ENCODE results near the gene HBM.

The HBM gene

GRCh38 chr16:133716-134115 lies 32.1 kb upstream of the HBM start:
- no peak overlapping the region for H3K4me3 ChIP-seq (ENCODE audit: low read depth, low read length)
- TF ChIP-seq, protein P1, sequence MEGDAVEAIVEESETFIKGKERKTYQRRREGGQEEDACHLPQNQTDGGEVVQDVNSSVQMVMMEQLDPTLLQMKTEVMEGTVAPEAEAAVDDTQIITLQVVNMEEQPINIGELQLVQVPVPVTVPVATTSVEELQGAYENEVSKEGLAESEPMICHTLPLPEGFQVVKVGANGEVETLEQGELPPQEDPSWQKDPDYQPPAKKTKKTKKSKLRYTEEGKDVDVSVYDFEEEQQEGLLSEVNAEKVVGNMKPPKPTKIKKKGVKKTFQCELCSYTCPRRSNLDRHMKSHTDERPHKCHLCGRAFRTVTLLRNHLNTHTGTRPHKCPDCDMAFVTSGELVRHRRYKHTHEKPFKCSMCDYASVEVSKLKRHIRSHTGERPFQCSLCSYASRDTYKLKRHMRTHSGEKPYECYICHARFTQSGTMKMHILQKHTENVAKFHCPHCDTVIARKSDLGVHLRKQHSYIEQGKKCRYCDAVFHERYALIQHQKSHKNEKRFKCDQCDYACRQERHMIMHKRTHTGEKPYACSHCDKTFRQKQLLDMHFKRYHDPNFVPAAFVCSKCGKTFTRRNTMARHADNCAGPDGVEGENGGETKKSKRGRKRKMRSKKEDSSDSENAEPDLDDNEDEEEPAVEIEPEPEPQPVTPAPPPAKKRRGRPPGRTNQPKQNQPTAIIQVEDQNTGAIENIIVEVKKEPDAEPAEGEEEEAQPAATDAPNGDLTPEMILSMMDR (IDR thresholded peaks at IDR 0.05; ENCODE audit: insufficient read depth, low read depth, low read length, missing control alignments) = no peak
- no peak for DNase-seq (ENCODE audit: low read depth)

DNA sequence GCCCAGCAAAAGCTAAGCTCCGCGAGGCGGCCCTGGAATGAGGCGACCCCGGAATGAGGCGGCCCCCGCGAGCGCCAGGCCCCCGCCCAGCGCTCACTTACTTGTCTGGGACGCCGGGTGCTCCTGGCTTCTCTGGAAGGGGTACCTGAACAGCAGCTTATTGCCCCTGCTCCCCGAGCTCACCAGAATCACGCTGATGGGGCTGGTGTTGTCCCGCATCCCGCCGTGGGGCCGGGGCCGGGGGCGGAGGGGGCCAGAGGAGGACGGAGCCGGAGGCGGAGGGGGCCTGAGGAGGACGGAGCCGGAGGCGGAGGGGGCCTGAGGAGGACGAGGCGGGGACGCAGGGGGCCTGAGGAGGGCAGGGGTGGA lies 27.7 kb upstream of the HBM start:
- peak overlapping the region; percentile 93 for H3K4me3 ChIP-seq (ENCODE audit: low read depth, low read length)
- TF ChIP-seq, protein P1 (IDR thresholded peaks at IDR 0.05; ENCODE audit: insufficient read depth, low read depth, low read length, missing control alignments) = no peak
- peak; percentile 45 for DNase-seq (ENCODE audit: low read depth)

GRCh38 chr16:140175-140857 lies 25.5 kb upstream of the HBM start:
- DNase-seq (ENCODE audit: low read depth) = no peak
- no peak overlapping the region for H3K4me3 ChIP-seq (ENCODE audit: low read depth, low read length)
- TF ChIP-seq, protein P1 (IDR thresholded peaks at IDR 0.05; ENCODE audit: insufficient read depth, low read depth, low read length, missing control alignments) = no peak

GRCh38 chr16:142405-142967 lies 23.3 kb upstream of the HBM start:
- TF ChIP-seq, protein P1 (IDR thresholded peaks at IDR 0.05; ENCODE audit: insufficient read depth, low read depth, low read length, missing control alignments) = no peak
- DNase-seq (ENCODE audit: low read depth) = no peak
- H3K4me3 ChIP-seq (ENCODE audit: low read depth, low read length) = no peak overlapping the region

DNA sequence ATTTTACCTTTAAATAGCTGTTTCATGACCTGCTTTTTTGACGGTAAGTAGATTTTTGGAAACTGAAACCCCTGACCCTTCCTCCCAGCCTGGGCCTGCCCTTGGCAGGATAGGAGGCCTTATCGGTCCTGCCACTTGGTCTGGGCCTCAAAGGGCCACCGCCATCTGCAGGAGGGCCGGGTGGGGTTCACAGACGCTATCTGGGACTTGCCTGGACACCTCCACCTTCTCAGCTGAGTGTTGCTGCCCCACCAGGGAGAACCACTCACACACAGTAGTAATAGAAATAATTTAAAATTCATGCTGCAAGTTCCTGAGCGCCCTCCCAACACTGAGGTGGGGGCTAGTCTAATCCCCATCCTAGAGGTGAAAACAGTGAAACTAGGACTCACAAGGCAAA lies 22.7 kb upstream of the HBM start:
- DNase-seq (ENCODE audit: low read depth) = no peak
- TF ChIP-seq, protein P1 (IDR thresholded peaks at IDR 0.05; ENCODE audit: insufficient read depth, low read depth, low read length, missing control alignments) = no peak

DNA sequence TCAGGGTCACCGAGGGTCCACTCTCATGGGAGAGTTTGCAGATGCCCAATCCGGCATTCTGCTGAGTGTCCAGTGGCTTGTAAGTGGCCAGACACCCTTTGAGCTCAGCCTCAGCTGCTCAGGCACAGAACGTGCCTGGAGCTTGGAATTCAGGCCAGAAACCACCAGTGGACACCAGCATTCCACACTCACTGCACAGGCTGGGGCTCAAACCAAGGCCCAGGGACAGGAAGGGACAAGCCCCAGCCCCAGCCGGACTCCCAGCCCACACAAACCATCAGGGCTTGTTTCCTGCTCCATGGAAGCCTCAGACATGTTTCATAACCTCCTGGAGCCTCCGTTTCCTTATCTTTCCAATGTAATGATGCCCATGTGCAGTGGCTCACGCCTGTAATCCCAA lies 22.3 kb upstream of the HBM start:
- no peak overlapping the region for H3K4me3 ChIP-seq (ENCODE audit: low read depth, low read length)

More for the DNA sequence above, 22.7 kb upstream of the HBM start:
- no peak overlapping the region for H3K4me3 ChIP-seq (ENCODE audit: low read depth, low read length)

More for the DNA sequence above, 22.3 kb upstream of the HBM start:
- TF ChIP-seq, protein P1 (IDR thresholded peaks at IDR 0.05; ENCODE audit: insufficient read depth, low read depth, low read length, missing control alignments) = no peak
- DNase-seq (ENCODE audit: low read depth) = no peak

Data from GM12865 (cell line).